ENCODE results near the gene ACOX3. TPM values are rescaled to one million over a fixed set of nuclear protein-coding genes. Genes with fewer than 3 reads are reported as not detected.

The ACOX3 gene
- 29.3 and 30.1 TPM in 2 replicates for total RNA-seq

GRCh38 chr4:8440492-8441311, at the start of gene ACOX3, which contains the start of gene TRMT44:
Gene ACOX3 (minus strand): TSS chr4:8440723. CDS start chr4:8416521, 24,202 bp downstream.
Gene TRMT44 (plus strand): TSS chr4:8440777. CDS start chr4:8440823, 46 bp downstream.

Other genes with a start within 250 kb of the ACOX3 start
- 2.0 and 2.3 TPM in 2 replicates for gene SH3TC1, start 241.4 kb downstream of the ACOX3 start, total RNA-seq
- 0.37 and 0.55 TPM in 2 replicates for gene HTRA3, start 171.0 kb downstream of the ACOX3 start, total RNA-seq
- 16.7 and 17.7 TPM in 2 replicates for gene TRMT44, start 54 bp upstream of the ACOX3 start, total RNA-seq
- 0.11 and 0.62 TPM in 2 replicates for gene GPR78, start 139.7 kb upstream of the ACOX3 start, total RNA-seq
- 0.66 and 8.6 TPM in 2 replicates for gene CPZ, start 152.0 kb upstream of the ACOX3 start, total RNA-seq

Data from uterine smooth muscle cell (primary cell).